Activated CD4-positive, alpha-beta T cell treated with anti-CD3 and anti-CD28 coated beads, Interleukin-2, amount 50 U/mL, for 1 hour (primary cell): ENCODE data around the gene BHLHE23.
A peak's percentile ranks its signal among the peaks of the same experiment; 100 is the strongest.

Source experiments
- DNase-seq: peaks from one replicate; pipeline ENCODE4 v3.0.0-alpha.2; 2020

The BHLHE23 gene

GRCh38 chr20:62986257-62986800, 20.4 kb downstream of the BHLHE23 start:
- no peak for DNase-seq

GRCh38 chr20:62985444-62985778, 21.4 kb downstream of the BHLHE23 start:
- no peak for DNase-seq

- no peak for DNase-seq
Observed at GRCh38 chr20:62984666-62985443, 21.9 kb downstream of the BHLHE23 start.

- no peak for DNase-seq
Observed at GRCh38 chr20:62983210-62983609, 23.6 kb downstream of the BHLHE23 start.

- DNase-seq, result no peak
Observed at GRCh38 chr20:62982124-62983075, 24.4 kb downstream of the BHLHE23 start.

- peak; percentile 63 for DNase-seq
Observed at GRCh38 chr20:62980970-62981369, 25.8 kb downstream of the BHLHE23 start.

GRCh38 chr20:62980380-62980960, 26.3 kb downstream of the BHLHE23 start:
- no peak for DNase-seq

GRCh38 chr20:62979876-62980373, 26.8 kb downstream of the BHLHE23 start:
- no peak for DNase-seq

- no peak for DNase-seq
Observed at GRCh38 chr20:62979310-62979709, 27.5 kb downstream of the BHLHE23 start.

GRCh38 chr20:62978561-62978943, 28.2 kb downstream of the BHLHE23 start:
- DNase-seq, result no peak

GRCh38 chr20:62977613-62978560, 28.9 kb downstream of the BHLHE23 start:
- peak; percentile 87 for DNase-seq

- no peak for DNase-seq
Observed at GRCh38 chr20:62976886-62977285, 29.9 kb downstream of the BHLHE23 start.

GRCh38 chr20:62975812-62976508, 30.8 kb downstream of the BHLHE23 start:
- no peak for DNase-seq

GRCh38 chr20:62975251-62975760, 31.5 kb downstream of the BHLHE23 start:
- DNase-seq, result no peak

- no peak for DNase-seq
Observed at GRCh38 chr20:62972845-62973745, 33.7 kb downstream of the BHLHE23 start.

GRCh38 chr20:62971950-62972844, 34.6 kb downstream of the BHLHE23 start:
- DNase-seq, result peak; percentile 88

GRCh38 chr20:62971211-62971949, 35.4 kb downstream of the BHLHE23 start:
- DNase-seq, result no peak
